Stimulated activated CD4-positive, alpha-beta T cell treated with anti-CD3 and anti-CD28 coated beads, TNF-alpha, amount 100 ng/mL, for 4 hours (primary cell): Measurements from ENCODE around the gene EED.
A peak's percentile ranks its signal among the peaks of the same experiment; 100 is the strongest.
"Not testable (repeated sequence)": the region's sequence is repeated elsewhere in the genome, so short reads cannot be mapped to it uniquely, and the experiment has no call there.

Experiments used
- DNase-seq, 3 experiments: peaks; one replicate each; pipeline ENCODE4 v3.0.0-alpha.2; 2020; ENCODE audit warnings: low read depth in 3 of 3

The EED gene

DNA sequence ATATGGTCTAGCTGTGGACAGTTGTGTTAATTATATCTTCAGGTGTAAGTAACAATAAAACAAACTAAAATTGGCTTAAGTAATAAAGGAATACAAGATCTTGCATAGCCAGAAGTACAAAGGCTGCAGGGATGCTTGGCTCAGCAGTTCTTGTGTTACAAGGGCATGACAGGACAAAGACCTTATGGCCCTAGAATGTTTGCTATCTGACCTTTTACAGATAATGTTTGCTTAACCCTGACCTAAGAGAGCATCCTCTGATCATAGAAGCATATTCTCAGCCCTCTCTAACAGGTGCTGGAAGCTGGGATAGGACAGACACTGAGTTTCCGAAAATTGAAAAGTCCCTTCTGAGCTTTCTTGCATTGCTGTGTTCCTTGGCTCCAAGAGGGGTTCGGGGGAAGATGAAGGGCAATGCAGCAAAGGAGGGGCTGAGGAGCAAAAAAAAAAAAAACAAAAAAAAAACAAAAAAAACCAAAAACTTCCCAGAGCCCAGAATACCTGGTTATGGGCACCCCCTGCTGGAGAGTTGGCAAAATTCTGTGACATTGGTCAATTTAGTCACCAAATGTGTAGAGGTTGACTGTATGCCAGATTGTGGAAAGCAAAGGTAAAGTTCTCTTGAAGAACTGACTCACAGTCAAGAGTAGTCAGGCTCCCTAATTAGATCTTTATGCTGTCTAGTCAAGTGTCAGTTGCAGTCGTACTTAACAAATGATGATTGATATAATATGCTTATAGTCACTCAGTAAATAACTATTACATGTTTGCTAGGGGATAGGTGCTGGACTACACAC lies 47.1 kb downstream of the EED start:
- DNase-seq = peak; percentile 36 to 51 (median 45)

DNA sequence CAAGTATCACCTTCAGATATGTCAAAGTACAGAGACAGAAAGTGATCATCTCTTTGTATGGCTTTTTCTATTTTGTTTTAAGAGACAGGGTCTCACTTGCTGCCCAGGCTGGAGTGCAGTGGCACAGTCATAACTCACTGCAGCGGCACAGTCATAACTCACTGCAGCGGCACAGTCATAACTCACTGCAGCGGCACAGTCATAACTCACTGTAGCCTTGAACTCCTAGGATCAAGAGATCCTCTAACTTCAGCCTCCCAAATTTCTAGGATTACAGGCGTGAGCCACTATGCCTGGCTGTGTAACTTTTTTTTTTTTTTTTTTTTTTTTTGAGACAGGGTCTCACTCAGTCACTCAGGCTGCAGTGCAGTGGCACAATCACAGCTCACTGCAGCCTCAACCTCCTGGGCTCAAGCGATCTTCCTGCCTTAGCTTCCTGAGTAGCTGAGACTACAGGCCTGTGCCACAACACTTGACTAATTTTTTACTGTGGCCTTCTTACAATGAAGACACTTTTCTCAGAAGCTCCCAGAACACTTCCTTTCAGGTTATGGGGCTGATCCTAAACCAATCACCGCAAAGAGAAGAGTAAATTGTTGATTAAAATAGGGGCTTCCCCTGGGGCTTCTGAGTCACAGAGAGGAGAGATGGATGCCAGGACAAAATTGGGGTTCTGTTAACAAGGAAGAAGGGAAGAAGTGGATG lies 48.5 kb downstream of the EED start:
- DNase-seq = no peak

DNA sequence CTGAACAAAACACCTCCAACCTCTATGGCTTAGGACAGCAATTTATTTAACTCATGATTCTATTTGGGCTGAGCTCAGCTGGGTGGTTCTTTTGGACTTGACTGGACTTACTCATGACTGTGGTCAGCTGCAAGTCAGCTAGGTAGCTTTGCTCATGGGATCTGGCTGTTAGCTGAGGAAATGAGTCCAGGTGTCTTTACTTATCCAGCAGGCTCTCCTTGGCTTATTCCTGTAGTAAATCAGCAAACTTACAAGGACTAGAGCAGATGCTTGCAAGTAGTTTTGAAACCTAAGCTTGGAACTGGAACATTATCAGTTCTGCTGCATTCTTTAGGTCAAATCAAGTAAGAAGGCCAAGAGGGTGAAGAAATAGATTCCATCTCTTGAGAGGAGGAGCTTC lies 49.5 kb downstream of the EED start:
- DNase-seq = no peak

DNA sequence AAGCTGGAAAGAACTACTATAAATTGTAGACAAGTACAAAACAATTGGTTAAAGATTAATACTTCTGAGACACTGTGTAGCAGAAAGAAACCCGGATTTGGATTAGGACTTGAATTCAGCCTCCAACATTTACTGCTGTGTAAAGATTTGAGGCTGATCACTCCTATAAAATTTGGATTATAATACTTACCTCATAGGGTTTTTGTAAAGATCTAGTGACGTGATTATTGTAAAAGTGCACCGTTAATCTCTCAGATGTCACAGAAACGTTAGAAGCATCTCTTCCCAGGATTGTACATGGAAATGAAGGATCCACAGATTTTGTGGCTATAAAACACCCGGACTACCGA lies 57.2 kb downstream of the EED start:
- no peak for DNase-seq

DNA sequence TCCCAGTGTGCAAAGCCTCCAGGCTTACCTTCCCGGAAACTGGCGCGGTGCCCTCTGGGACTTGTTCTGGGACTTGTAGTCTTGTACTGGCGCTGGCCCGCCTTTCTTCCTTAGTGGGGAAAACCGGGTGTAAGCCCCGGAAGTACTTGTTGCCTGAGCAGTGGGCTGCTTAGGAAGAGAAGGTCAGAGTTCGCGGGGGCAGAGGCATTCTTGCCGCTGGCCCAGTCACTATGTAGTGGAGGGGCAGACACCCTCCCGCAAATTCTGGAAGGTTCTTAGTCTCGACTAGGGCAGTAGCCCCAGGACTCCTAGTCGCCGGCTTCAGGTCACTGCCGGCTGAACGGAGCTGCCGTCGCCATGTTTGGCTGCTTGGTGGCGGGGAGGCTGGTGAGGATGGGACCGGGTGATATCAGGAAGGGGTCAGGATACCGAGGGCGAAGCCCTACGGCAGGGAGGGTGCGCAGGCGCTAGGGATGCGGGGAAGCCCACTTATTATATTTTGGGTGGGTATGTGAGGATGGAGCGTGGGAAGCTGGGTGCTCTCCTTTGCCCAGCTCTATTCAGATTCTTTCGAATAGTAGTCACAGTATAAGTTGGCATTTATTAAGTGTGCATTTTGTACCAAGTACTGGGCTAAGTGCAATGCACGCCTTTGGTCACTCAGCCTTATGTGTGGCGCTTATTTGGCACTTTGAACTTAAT lies 57.7 kb downstream of the EED start, which contains the start of gene HIKESHI:
Gene HIKESHI (plus strand): TSS at position 149 of the 702 bp plus-strand sequence. CDS start 209 bp downstream, at position 358.
- peak; percentile 79 to 89 (median 86) for DNase-seq

DNA sequence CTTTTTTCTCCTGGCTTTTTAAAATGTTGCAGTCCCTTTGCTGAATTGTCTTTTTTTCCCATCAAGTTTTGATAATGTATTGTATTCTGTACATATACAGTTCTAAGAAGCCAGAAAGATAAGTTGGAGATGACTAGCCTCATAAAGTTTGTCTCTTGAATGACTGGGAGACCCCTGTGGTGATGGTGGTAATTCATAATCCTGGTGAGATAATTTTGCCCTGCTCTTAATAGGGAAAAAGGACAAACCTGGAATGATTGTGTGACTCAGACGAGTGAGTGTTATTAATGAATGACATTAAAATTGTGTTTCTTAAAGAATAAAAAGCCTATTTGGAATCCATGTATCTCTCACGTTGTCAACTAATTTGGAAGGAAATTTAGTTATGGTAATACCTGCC lies 58.7 kb downstream of the EED start:
- no peak for DNase-seq

DNA sequence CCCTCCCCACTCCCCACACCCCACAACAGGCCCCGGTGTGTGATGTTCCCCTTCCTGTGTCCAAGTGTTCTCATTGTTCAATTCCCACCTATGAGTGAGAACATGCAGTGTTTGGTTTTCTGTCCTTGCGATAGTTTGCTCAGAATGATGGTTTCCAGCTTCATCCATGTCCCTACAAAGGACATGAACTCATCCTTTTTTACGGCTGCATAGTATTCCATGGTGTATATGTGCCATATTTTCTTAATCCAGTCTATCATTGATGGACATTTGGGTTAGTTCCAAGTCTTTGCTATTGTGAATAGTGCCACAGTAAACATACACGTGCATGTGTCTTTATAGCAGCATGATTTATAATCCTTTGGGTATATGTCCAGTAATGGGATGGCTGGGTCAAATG lies 64.2 kb downstream of the EED start:
- DNase-seq = not testable (repeated sequence)

DNA sequence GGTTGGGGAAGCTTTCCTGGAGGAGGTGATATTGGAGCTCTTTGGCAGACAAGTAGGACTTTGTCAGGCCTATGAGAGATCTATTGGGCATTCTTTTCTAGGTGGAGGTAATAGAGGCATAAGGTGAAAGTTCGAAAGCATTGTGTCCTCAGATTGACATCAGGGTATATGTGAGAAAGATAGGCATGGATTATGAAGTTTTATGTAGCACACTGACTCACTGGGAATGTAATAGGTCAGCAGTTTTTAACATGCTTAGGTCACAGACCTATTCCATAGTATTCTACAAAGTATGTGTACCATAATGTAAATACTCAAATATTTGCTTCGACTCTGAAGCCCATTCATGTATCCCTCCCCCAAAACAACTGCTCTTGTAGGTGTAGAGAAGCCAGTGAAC lies 69.2 kb downstream of the EED start:
- DNase-seq = no peak

DNA sequence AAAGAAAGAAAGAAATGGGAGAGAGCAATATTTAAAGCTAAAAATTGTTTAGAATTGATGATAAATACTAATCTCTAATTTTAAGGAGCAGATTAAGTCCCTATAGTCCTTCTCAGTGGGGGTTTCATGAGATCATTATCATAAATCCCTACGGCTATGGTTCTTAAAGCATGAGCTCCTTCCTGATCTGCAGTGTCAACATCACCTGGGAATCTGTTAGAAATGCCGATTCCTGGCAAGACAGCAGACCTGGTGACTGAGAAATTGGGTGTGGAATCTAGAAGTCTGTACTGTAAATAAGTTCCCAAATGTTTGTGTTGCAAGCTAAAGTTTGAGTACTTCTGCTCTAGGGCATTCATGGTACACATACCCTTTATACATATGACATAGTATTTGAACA lies 70.1 kb downstream of the EED start:
- DNase-seq = no peak
